Activated naive CD8-positive, alpha-beta T cell treated with anti-CD3 and anti-CD28 coated beads, Interleukin-2, amount 50 U/mL, for 24 hours (primary cell): ENCODE results near the gene TRIOBP.

ENCODE experiments used
- ATAC-seq: fragments of 150-1000 bp; cut with Tn5 transposase; one replicate; pipeline ENCODE4 v1.10.0; 2021
- DNase-seq: peaks from one replicate; pipeline ENCODE4 v3.0.0; 2021
- H3K27ac Mint-ChIP-seq: one replicate; pipeline ENCODE4 v1.8.0; 2021; ENCODE audit warnings: mild to moderate bottlenecking, mixed read lengths
- H3K27me3 Mint-ChIP-seq: one replicate; pipeline ENCODE4 v1.8.0; 2021; ENCODE audit warnings: mixed read lengths
- H3K36me3 Mint-ChIP-seq: one replicate; pipeline ENCODE4 v1.8.0; 2021; ENCODE audit warnings: low read depth, mixed read lengths
- H3K4me1 Mint-ChIP-seq: one replicate; pipeline ENCODE4 v1.8.0; 2021; ENCODE audit warnings: mixed read lengths
- H3K4me3 Mint-ChIP-seq: one replicate; pipeline ENCODE4 v1.8.0; 2021; ENCODE audit warnings: mild to moderate bottlenecking, moderate library complexity, mixed read lengths
- H3K9me3 Mint-ChIP-seq: one replicate; pipeline ENCODE4 v1.8.0; 2021; ENCODE audit warnings: mixed read lengths

Gene TRIOBP

DNA sequence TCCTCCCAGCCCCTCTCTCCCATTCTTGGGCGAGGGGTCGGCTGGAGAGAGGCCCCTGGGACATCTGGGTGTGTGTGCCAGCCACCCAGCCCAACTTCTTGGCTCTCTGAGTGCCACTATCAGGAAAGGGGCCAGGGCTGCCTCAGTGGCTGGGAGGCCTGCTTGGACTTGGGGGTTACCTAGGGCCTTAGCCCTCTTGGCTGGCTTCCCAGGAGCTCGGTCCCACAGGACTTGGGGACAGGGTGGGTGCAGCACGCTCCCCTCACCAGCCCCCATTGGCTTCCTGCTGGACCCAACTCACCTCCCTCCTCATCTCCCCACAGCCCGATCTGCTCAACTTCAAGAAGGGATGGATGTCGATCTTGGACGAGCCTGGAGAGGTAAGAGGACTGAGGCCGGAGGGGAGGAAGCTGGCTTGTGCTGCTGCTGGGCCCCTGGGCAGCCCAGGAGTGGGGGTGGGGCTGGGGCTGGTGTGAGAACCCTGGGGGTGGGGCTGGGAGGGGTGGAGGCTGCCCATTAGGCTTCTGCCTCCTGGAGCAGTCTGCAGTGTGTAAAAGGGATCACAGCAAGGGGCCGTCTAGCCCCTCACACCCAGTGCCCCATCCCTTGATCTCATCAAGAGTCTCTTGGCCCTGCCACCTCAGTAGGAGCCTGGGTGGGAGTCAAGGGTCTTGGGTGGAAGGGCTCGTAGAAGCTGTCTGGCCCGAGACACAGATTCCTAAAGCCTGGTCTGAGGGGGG, 54.8 kb downstream of the TRIOBP start:
- no peak overlapping the region for H3K27ac Mint-ChIP-seq
- DNase-seq (no peak), ATAC-seq (no peak)
- peaks cover 7% of the 10 kb centered on the region for H3K4me1 Mint-ChIP-seq
- no peaks in the 10 kb centered on the region for H3K9me3 Mint-ChIP-seq
- H3K4me3 Mint-ChIP-seq, result no peak overlapping the region
- H3K27me3 Mint-ChIP-seq, result no peaks in the 10 kb centered on the region
- H3K36me3 Mint-ChIP-seq, result peaks cover 7% of the 10 kb centered on the region

GRCh38 chr22:37752189-37753087, 55.6 kb downstream of the TRIOBP start:
- Mint-ChIP-seq H3K36me3 (peaks cover 9% of the 10 kb centered on the region), H3K27ac (no peak overlapping the region), H3K4me3 (no peak overlapping the region), H3K27me3 (no peaks in the 10 kb centered on the region), H3K4me1 (peaks cover 7% of the 10 kb centered on the region), H3K9me3 (no peaks in the 10 kb centered on the region)
- no peak for ATAC-seq
- DNase-seq, result no peak

- peaks cover 11% of the 10 kb centered on the region for H3K36me3 Mint-ChIP-seq
- H3K9me3 Mint-ChIP-seq, result no peaks in the 10 kb centered on the region
- H3K27ac Mint-ChIP-seq, result no peak overlapping the region
These were observed 56.9 kb downstream of the TRIOBP start for GRCh38 chr22:37753746-37754145.

DNA sequence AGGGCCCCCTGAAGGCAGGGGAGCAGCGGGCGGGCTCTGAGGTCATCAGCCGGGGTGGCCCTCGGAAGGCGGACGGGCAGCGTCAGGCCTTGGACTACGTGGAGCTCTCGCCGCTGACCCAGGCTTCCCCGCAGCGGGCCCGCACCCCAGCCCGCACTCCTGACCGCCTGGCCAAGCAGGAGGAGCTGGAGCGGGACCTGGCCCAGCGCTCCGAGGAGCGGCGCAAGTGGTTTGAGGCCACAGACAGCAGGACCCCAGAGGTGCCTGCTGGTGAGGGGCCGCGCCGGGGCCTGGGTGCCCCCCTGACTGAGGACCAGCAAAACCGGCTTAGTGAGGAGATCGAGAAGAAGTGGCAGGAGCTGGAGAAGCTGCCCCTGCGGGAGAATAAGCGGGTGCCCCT, 60.8 kb downstream of the TRIOBP start:
- Mint-ChIP-seq H3K4me1 (peaks cover 7% of the 10 kb centered on the region), H3K9me3 (no peaks in the 10 kb centered on the region), H3K27me3 (no peaks in the 10 kb centered on the region), H3K4me3 (no peak overlapping the region), H3K36me3 (peaks cover 12% of the 10 kb centered on the region), H3K27ac (no peak overlapping the region)
- ATAC-seq, result no peak
- no peak for DNase-seq

More at GRCh38 chr22:37753746-37754145, 56.9 kb downstream of the TRIOBP start:
- DNase-seq, result no peak
- ATAC-seq, result no peak
- H3K4me1 Mint-ChIP-seq, result peaks cover 2% of the 10 kb centered on the region
- H3K27me3 Mint-ChIP-seq, result no peaks in the 10 kb centered on the region
- no peak overlapping the region for H3K4me3 Mint-ChIP-seq

DNA sequence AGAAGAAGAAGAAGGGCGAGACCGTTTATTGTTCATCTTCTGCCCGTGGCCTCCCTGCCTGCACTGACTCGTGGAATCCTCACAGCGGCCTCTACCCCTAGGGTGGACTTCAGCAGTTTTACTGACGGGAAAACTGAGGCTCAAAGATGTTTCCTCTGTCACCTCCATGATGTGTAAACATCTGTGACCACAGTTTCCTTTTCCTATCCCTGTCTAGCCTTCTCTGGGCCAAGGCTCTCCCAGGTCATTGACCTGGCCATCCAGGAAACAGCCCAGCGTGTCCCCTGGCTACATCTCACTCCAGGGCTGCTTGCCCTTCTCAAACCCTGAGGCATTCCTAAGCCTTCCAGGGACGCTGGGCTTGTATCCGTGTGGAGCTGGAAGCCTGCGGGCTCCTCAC, 61.8 kb downstream of the TRIOBP start:
- peaks cover 11% of the 10 kb centered on the region for H3K36me3 Mint-ChIP-seq
- peaks cover 7% of the 10 kb centered on the region for H3K4me1 Mint-ChIP-seq
- no peak for DNase-seq
- no peaks in the 10 kb centered on the region for H3K27me3 Mint-ChIP-seq
- no peaks in the 10 kb centered on the region for H3K9me3 Mint-ChIP-seq
- H3K4me3 Mint-ChIP-seq, result no peak overlapping the region
- H3K27ac Mint-ChIP-seq, result no peak overlapping the region
- no peak for ATAC-seq

- no peaks in the 10 kb centered on the region for H3K9me3 Mint-ChIP-seq
- DNase-seq (no peak), ATAC-seq (no peak)
- peaks cover 7% of the 10 kb centered on the region for H3K4me1 Mint-ChIP-seq
- H3K4me3 Mint-ChIP-seq, result no peak overlapping the region
- H3K27ac Mint-ChIP-seq, result no peak overlapping the region
- no peaks in the 10 kb centered on the region for H3K27me3 Mint-ChIP-seq
- peaks cover 11% of the 10 kb centered on the region for H3K36me3 Mint-ChIP-seq
These were observed 62.4 kb downstream of the TRIOBP start for GRCh38 chr22:37759281-37759680.

DNA sequence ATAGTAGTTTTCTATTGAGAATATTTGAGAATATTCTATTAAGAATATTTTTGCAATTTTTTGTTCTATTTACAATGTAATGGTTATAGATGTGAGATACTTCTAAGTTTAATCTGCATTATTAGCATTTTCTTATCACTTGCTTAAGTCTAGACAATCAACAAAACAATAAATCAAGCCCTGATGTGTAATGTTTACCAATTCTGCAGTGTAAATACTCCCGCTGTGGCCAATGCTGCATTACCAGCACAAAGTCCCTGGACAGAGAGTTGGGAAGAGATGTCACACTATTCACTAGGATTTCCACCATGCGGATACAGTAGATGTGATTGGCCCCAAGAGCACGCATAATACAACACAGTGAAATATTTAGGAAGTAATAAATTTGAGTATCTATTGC, 63.3 kb downstream of the TRIOBP start:
- no peak overlapping the region for H3K27ac Mint-ChIP-seq
- H3K4me1 Mint-ChIP-seq, result peaks cover 7% of the 10 kb centered on the region
- H3K4me3 Mint-ChIP-seq, result no peak overlapping the region
- H3K36me3 Mint-ChIP-seq, result peaks cover 6% of the 10 kb centered on the region
- ATAC-seq (no peak), DNase-seq (no peak)
- no peaks in the 10 kb centered on the region for H3K9me3 Mint-ChIP-seq
- H3K27me3 Mint-ChIP-seq, result no peaks in the 10 kb centered on the region

GRCh38 chr22:37762389-37762836, 65.6 kb downstream of the TRIOBP start:
- Mint-ChIP-seq H3K27ac (peak overlapping the region; percentile 52), H3K4me1 (peaks cover 7% of the 10 kb centered on the region), H3K36me3 (peaks cover 4% of the 10 kb centered on the region), H3K9me3 (no peaks in the 10 kb centered on the region), H3K27me3 (no peaks in the 10 kb centered on the region), H3K4me3 (no peak overlapping the region)
- ATAC-seq (peak; percentile 34), DNase-seq (no peak)

DNA sequence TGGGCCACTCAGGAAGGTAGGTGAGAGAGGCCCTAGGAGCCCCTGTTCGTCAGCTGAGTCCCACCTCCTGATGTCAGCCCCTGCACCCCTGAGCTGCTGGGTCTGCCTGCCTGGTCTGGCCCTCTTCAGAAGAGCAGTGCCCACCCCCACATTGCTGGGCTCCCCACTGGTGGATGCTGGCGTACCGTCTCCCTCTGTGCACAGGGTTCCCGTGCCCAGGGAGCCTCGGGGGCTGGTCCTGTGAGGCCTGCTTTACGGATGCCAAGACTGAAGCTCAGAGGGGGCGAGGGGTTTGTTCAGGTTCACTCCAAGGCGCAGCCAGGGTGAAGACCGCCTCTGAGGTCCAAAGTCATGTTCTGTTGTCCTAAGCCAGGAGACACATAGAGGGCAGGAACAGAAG, 66.2 kb downstream of the TRIOBP start:
- H3K27me3 Mint-ChIP-seq, result no peaks in the 10 kb centered on the region
- DNase-seq (no peak), ATAC-seq (no peak)
- H3K9me3 Mint-ChIP-seq, result no peaks in the 10 kb centered on the region
- H3K27ac Mint-ChIP-seq, result no peak overlapping the region
- no peak overlapping the region for H3K4me3 Mint-ChIP-seq
- H3K4me1 Mint-ChIP-seq, result peaks cover 7% of the 10 kb centered on the region
- H3K36me3 Mint-ChIP-seq, result peaks cover 4% of the 10 kb centered on the region

GRCh38 chr22:37763652-37764051, 66.8 kb downstream of the TRIOBP start:
- no peak for ATAC-seq
- Mint-ChIP-seq H3K4me3 (no peak overlapping the region), H3K9me3 (no peaks in the 10 kb centered on the region), H3K27ac (no peak overlapping the region), H3K27me3 (no peaks in the 10 kb centered on the region), H3K4me1 (peaks cover 7% of the 10 kb centered on the region), H3K36me3 (peaks cover 1% of the 10 kb centered on the region)
- no peak for DNase-seq

DNA sequence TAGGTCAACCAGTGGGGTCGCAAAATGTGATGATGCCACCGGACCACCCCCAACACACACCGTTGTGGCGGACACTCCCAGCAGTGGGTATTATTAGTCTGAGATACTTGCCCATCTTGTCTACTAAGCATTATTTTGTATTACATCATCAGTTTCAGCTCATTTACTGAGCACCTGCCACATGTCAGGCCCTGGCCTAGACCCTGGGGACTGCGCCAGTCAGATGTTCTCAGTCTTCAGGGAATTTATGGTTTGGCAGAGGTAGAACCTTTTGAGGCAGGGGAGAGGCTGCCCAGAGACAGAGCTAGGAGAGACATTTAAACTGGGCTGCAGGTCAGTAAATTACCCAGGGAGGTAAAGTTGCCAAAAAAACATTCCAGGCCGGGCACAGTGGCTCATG, 67.8 kb downstream of the TRIOBP start:
- DNase-seq, result no peak
- peaks cover 7% of the 10 kb centered on the region for H3K4me1 Mint-ChIP-seq
- no peak overlapping the region for H3K27ac Mint-ChIP-seq
- ATAC-seq, result no peak
- H3K9me3 Mint-ChIP-seq, result no peaks in the 10 kb centered on the region
- H3K4me3 Mint-ChIP-seq, result no peak overlapping the region
- H3K27me3 Mint-ChIP-seq, result no peaks in the 10 kb centered on the region
- H3K36me3 Mint-ChIP-seq, result peaks cover 1% of the 10 kb centered on the region

GRCh38 chr22:37765498-37765897, 68.7 kb downstream of the TRIOBP start:
- ATAC-seq, result no peak
- DNase-seq, result no peak
- H3K9me3 Mint-ChIP-seq, result no peaks in the 10 kb centered on the region
- H3K36me3 Mint-ChIP-seq, result peaks cover 1% of the 10 kb centered on the region
- no peak overlapping the region for H3K27ac Mint-ChIP-seq
- H3K27me3 Mint-ChIP-seq, result no peaks in the 10 kb centered on the region
- peaks cover 7% of the 10 kb centered on the region for H3K4me1 Mint-ChIP-seq
- no peak overlapping the region for H3K4me3 Mint-ChIP-seq

DNA sequence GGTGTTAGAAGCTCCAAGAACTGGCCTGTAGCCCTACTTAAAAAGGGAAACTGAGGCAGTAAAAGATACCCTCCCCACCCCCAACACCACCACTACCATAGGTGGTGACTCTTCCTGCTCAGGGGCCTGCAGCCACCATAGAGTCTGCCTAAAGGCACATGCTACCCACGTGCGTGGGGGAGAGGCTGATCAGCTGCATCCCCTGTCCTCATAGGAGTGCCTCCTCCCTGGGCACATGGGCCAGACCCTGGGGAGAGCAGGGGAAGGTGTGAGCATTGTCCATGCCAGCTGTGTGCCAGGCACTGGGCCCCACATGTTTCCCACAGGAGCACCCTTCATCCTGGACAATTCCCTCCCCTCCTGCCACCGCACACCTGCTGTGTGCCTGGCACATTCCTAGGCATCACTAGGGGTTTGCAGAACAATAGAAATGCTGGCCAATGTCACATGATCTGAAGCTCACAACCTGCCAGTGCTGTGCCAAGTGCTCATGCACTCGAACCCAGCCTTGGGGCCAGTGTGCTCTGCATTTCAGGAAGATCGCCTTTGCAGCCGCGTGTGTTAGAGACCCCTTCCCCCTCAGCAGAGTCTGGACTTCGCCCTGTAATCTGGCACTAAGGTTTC, 69.2 kb downstream of the TRIOBP start:
- Mint-ChIP-seq H3K4me3 (no peak overlapping the region), H3K36me3 (peaks cover under 1% of the 10 kb centered on the region), H3K27me3 (no peaks in the 10 kb centered on the region), H3K9me3 (no peaks in the 10 kb centered on the region), H3K4me1 (peaks cover 7% of the 10 kb centered on the region), H3K27ac (no peak overlapping the region)
- no peak for ATAC-seq
- DNase-seq, result no peak

- Mint-ChIP-seq H3K36me3 (no peaks in the 10 kb centered on the region), H3K9me3 (no peaks in the 10 kb centered on the region), H3K4me3 (no peak overlapping the region), H3K4me1 (no peaks in the 10 kb centered on the region), H3K27ac (no peak overlapping the region), H3K27me3 (no peaks in the 10 kb centered on the region)
- DNase-seq (no peak), ATAC-seq (no peak)
These were observed 71.4 kb downstream of the TRIOBP start for GRCh38 chr22:37768273-37768672.

GRCh38 chr22:37769056-37769455, 72.2 kb downstream of the TRIOBP start:
- no peaks in the 10 kb centered on the region for H3K36me3 Mint-ChIP-seq
- no peak overlapping the region for H3K27ac Mint-ChIP-seq
- no peaks in the 10 kb centered on the region for H3K27me3 Mint-ChIP-seq
- no peak for DNase-seq
- no peaks in the 10 kb centered on the region for H3K4me1 Mint-ChIP-seq
- ATAC-seq, result no peak
- no peak overlapping the region for H3K4me3 Mint-ChIP-seq
- H3K9me3 Mint-ChIP-seq, result no peaks in the 10 kb centered on the region
